CD4-positive, alpha-beta T cell treated with Interleukin-12 subunit alpha and Interleukin-12 subunit beta, for 1 hour (primary cell): ENCODE measurements around the gene CCR5AS.
"Not testable (repeated sequence)": the region's sequence is repeated elsewhere in the genome, so short reads cannot be mapped to it uniquely, and the experiment has no call there.

Experiments
- DNase-seq: peaks from one replicate; pipeline ENCODE4 v3.0.0-alpha.2; 2020

CCR5AS gene

GRCh38 chr3:46427916-46428833, 21.3 kb upstream of the CCR5AS start:
- no peak for DNase-seq

DNA sequence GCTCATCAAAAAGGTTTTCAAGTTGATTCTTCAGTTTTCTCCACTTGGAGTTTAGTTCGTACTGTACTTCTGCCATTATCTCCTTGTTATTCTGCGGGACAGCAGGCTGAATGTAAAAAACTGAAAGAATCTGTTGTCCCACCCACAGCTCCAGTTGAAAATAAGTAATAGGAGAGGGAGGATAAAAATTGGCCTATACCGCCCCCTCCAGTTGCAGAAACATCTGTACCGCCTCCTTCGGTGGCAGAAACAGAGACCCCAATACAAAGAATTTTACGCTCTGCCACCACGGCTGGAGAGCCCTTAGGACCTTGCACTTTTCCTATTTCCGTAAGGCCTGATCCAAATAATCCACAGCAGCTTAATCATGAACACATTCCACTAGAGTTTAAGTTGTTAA, 20.5 kb upstream of the CCR5AS start:
- DNase-seq: not testable (repeated sequence)

DNA sequence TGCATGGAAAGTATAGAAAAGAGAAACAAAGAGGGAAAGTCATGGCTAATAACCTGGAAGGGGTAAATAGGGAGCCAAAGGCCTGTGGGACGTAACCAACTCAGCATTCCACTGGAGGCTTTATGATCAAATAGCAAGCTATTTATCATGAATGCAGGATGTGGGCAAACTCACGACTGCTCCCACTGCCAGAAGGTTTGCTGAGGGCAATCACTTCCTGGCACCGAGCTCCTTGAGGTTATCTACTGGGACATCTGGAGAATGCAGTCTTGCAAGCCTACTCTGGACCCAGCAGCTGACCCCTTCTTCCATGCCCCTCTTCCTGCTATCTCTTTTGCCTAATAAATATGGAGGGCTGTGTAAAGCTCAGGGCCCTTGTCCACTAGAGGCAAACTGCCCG, 19.6 kb upstream of the CCR5AS start:
- DNase-seq: not testable (repeated sequence)

DNA sequence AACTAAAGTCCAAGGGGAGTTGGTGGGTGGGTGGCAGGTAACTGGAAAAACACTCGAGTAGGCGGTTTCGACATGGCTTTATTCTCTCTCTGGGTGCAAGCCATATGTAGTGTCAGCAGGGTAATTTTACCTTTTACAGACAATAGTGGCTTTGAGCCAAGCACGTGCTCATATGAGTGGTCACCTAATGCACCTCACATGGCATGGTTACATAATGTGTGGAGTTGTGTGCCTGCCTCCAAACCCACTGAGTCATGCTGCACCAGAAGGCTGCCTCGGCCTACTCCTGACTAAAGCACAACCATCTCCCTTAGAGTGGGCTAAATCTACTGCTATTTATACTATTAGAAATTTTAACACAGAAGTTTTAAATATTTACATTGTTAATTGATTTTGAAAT, 16.7 kb upstream of the CCR5AS start:
- DNase-seq: no peak

GRCh38 chr3:46422617-46423016, 15.8 kb upstream of the CCR5AS start:
- no peak for DNase-seq

DNA sequence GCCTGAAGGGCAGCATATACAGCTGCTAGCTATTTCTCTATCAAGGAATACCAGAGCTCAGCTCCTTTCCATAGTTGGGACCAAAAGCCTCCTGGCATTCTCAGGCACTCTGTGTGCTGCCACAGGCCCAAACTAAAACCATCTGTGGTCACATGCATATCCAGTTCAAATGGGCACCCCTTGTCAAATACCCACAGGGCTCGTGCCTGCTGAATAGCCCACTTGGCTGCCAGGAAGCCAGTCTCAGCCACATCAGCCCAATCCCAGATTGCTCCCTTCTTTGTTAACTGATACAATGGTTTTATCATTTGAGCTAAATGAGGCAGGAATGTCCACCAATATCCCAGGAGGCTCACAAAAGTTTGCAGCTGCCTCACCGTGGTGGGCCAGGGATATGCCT, 14.1 kb upstream of the CCR5AS start:
- DNase-seq: no peak

GRCh38 chr3:46419816-46420215, 12.9 kb upstream of the CCR5AS start:
- DNase-seq: no peak

DNA sequence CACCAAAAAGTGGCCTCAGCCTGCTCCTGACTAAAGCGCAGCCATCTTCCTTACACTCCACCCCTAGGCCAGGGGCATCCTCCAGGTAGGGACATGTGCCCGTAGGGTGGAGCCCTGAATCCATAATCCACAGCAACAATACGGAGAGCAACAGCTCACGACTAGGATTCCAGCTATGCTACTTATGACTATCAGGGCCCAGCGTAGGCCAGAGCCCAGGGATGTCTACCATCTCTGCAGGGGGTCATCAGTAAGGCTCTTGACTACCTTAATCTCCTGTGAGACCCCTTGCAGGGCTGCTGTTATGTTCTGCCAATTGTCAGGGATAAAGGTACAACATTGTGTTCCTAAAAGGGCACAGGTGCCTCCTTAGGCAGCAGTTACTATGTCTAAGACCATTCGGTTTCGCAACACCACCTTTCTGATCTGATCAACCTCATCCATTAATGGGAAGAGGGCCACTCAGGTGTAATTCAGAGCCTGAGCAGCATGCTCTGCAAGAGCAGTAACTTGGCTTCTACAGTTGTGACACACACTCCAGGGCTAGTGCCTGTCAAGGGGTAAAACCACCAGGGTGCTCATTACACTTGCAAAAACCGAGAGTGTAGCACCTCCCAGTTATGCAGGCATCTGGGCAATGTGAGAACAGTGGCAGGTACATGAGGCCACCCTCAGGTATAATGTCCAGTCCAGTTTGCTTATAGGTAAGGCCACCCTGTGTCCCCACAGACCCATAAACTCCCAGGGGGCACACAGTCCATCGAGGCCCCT, 11.2 kb upstream of the CCR5AS start:
- no peak for DNase-seq

GRCh38 chr3:46416811-46417510, 10.1 kb upstream of the CCR5AS start:
- DNase-seq: no peak

- no peak for DNase-seq
Observed at GRCh38 chr3:46416125-46416810, 9.4 kb upstream of the CCR5AS start.

- no peak for DNase-seq
Observed at GRCh38 chr3:46414739-46415138, 7.9 kb upstream of the CCR5AS start.

- no peak for DNase-seq
Observed at GRCh38 chr3:46413951-46414350, 7.1 kb upstream of the CCR5AS start.

GRCh38 chr3:46412786-46413298, 6.0 kb upstream of the CCR5AS start:
- DNase-seq: no peak

DNA sequence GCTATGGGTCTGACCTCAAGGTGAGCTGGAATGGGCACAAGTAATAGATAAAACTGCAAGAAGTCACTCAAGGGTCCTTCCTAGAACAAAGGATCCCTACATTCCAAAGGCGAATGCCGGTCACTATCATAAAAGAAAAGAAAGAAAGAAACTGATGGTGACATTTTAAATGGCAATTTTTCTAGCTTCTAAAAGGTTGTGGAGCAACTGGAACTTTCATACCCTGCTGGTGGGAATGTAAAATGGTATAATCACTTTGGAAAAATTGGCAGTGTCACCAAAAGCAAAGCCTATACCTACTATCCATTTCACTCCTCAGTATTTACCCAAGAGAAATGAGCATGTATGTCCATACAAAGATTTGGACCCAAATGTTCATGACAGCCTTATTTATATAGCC, 4.4 kb upstream of the CCR5AS start:
- no peak for DNase-seq

DNA sequence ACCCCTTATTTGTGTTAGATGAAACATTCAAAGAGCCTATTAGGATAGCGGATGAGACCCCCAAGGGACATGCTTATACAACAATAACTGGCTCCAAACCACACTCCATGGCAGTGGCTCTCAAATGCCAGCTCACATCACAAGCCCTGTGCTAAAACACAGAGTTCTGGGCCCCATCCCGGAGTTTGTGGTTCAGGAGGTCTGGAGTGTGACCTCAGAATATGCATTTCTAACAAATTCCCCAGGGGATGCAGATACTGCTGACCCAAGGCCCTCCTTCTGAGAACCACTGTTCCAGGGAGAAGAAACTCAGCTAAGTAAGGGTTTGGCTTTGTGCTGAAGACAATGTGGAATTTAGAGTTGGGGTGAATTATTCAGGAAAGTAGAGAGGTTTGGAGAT, 3.8 kb upstream of the CCR5AS start:
- DNase-seq: no peak

DNA sequence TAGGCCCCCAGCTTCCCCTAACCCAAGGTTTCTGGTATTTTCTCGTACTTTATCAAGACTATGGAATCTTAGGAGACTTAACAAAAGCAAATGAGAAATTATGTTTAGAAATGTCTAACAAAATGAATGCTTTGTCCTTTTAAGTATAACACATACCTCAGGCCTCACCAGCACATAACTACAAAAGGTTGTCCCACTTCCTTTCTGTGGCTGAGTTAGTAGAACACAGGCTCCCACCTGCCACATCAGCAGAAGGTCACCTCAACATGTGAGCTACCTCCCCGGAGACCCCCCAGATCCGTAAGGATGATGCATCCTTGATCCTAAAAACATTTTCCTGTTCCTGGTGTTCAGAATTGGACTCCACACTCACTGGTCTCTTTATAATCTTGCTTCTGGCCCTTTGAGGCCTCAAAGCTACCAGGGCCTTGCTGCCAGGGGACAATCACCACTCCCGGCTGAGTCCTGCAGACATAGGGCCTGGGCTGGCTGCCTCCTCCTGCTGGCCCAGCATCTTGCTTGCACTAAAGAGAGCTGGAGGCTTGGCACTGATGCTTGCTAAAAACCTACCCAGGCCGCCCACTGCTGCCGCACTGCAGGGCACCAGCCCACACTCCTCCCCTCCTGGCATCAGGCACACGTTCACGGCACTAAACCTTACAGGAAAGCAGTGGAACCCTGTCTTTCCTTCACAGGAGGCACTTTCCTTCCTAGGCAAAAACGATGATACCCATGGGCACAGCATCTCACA, 3.0 kb upstream of the CCR5AS start:
- no peak for DNase-seq

DNA sequence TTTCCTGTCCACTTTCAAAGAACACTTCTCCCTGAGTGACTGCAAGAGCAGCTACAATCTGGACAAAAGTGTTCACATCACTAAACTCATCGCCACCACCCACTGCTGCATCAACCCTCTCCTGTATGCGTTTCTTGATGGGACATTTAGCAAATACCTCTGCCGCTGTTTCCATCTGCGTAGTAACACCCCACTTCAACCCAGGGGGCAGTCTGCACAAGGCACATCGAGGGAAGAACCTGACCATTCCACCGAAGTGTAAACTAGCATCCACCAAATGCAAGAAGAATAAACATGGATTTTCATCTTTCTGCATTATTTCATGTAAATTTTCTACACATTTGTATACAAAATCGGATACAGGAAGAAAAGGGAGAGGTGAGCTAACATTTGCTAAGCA, 2.0 kb upstream of the CCR5AS start:
- no peak for DNase-seq

DNA sequence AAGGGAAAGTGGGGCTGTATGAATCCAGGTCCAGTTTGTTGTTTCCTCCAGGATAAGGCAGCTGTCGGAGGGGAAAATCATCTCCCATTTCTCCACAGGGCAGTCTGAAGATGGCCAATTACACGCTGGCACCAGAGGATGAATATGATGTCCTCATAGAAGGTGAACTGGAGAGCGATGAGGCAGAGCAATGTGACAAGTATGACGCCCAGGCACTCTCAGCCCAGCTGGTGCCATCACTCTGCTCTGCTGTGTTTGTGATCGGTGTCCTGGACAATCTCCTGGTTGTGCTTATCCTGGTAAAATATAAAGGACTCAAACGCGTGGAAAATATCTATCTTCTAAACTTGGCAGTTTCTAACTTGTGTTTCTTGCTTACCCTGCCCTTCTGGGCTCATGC, 1.1 kb upstream of the CCR5AS start:
- no peak for DNase-seq

GRCh38 chr3:46406443-46406787, 451 bp downstream of the CCR5AS start:
- peak; percentile 10 for DNase-seq

DNA sequence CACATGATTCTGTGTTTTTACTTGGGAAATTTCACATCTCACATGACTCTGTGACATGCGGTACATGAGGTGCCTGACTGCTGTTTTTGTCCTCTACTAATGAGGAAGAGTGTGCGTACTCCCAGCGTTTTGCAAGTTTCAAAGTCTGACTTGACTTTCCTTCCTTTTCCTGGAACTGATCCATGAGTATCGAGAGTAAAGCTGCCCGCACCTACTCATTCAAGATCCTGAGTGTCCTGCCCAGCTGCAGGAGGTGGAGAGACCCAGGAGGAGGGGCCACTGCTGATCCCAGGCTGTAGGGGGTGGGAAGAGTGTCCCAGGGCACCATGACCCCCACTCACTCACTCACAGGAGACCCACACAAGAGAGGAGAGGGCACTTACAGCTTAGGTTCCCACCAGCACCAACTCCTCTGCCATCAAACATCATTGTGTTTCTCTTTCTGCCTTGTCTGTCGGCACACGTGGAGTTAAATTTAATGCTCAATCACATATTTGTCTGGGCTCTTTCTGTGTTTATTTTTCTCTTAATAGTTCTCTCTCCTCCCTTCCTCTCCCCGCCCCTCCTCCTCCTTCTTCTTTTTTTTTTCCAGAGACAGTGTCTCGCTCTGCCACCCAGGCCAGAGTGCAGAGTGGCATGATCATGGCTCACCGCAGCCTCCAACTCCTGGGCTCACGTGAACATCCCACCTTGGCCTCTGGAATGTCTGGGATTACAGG, 1.4 kb downstream of the CCR5AS start:
- no peak for DNase-seq

DNA sequence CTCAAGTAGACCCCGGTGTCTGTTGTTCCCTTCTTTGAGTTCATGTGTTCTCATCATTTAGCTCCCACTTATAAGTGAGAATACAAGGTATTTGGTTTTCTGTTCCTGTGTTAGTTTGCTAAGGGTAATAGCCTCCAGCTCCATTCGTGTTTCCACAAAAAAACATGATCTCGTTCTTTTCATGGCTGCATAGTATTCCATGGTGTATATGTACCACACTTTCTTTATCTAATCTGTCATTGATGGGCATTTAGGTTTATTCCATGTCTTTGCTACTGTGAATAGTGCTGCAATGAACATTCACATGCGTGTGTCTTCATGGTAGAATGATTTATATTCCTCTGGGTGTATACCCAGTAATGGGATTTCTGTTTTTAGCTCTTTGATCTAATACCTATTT, 4.0 kb downstream of the CCR5AS start:
- not testable (repeated sequence) for DNase-seq
